CD4-positive, CD25-positive, alpha-beta regulatory T cell (primary cell): ENCODE data around the gene PLD6. TPM values are rescaled to one million over a fixed set of nuclear protein-coding genes. Genes with fewer than 3 reads are reported as not detected.

Experiments
- ATAC-seq, 2 donors: fragments of 150-1000 bp; cut with Tn5 transposase; one replicate each; pipeline ENCODE4 v1.10.0; 2021; ENCODE audit warnings: low read depth in 2 of 2, moderate number of reproducible peaks in 2 of 2, moderate library complexity in 1 of 2
- DNase-seq, 3 donors: peaks; one replicate each; pipeline versions ENCODE4 v3.0.0 to v3.0.0-alpha.2; 2012 to 2022; ENCODE audit warnings: mixed read lengths in 1 of 3
- H3K27ac ChIP-seq: one replicate; pipeline ENCODE4 v1.7.0; 2013; ENCODE audit warnings: mild to moderate bottlenecking, low read length; ENCODE audit not compliant: insufficient read depth, poor library complexity, severe bottlenecking
- H3K27me3 ChIP-seq: one replicate; pipeline ENCODE4 v1.7.0; 2013; ENCODE audit warnings: low read length; ENCODE audit not compliant: control insufficient read depth, insufficient read depth
- H3K36me3 ChIP-seq: one replicate; pipeline ENCODE4 v1.7.0; 2013; ENCODE audit warnings: mild to moderate bottlenecking, low read length, moderate library complexity; ENCODE audit not compliant: control insufficient read depth, insufficient read depth
- H3K4me1 ChIP-seq: 2 replicates; pipeline ENCODE4 v1.7.0; 2013; ENCODE audit warnings: mild to moderate bottlenecking, low read length; ENCODE audit not compliant: insufficient read depth, control insufficient read depth, poor library complexity, severe bottlenecking
- H3K4me3 ChIP-seq: one replicate; pipeline ENCODE4 v1.7.0; 2013; ENCODE audit warnings: low read depth, mild to moderate bottlenecking, low read length, moderate library complexity
- H3K9me3 ChIP-seq, 2 experiments: 1 replicate in 1 of 2; 2 replicates in 1 of 2; pipeline ENCODE4 v1.7.0; 2013; ENCODE audit warnings: low read length in 2 of 2, mild to moderate bottlenecking in 1 of 2, moderate library complexity in 1 of 2; ENCODE audit not compliant: control insufficient read depth in 2 of 2
- H3K27ac Mint-ChIP-seq, 3 donors: one replicate each; pipeline ENCODE4 v1.8.0; 2020 to 2022; ENCODE audit warnings: mild to moderate bottlenecking in 3 of 3, mixed read lengths in 3 of 3, moderate library complexity in 2 of 3
- H3K27me3 Mint-ChIP-seq: one replicate; pipeline ENCODE4 v1.8.0; 2022; ENCODE audit warnings: mild to moderate bottlenecking, mixed read lengths
- H3K36me3 Mint-ChIP-seq: one replicate; pipeline ENCODE4 v1.8.0; 2020; ENCODE audit warnings: mixed read lengths
- H3K4me1 Mint-ChIP-seq, 4 donors: one replicate each; pipeline ENCODE4 v1.8.0; 2020 to 2022; ENCODE audit warnings: mixed read lengths in 4 of 4, mild to moderate bottlenecking in 1 of 4
- H3K4me3 Mint-ChIP-seq, 4 donors: one replicate each; pipeline ENCODE4 v1.8.0; 2020 to 2022; ENCODE audit warnings: mild to moderate bottlenecking in 4 of 4, mixed read lengths in 4 of 4, moderate library complexity in 3 of 4
- H3K9me3 Mint-ChIP-seq, 7 donors: one replicate each; pipeline ENCODE4 v1.8.0; 2020 to 2022; ENCODE audit warnings: mixed read lengths in 7 of 7, mild to moderate bottlenecking in 3 of 7, moderate library complexity in 2 of 7
- polyA plus RNA-seq, 4 donors: library from polyadenylated mRNA; unstranded; fragments of 300-500 nt; fragmentation: Illumina TruSeq; gene quantifications; one replicate each; pipeline ENCODE4 v1.2.3, GENCODE V29; 2021
- total RNA-seq: library from RNA; stranded (reverse); gene quantifications from one replicate; pipeline ENCODE4 v1.2.3, GENCODE V29; 2022

The PLD6 gene
- total and polyA plus RNA-seq, 5 donors from 2014 or later: 8.9 to 19.3 (median 14.8) TPM

DNA sequence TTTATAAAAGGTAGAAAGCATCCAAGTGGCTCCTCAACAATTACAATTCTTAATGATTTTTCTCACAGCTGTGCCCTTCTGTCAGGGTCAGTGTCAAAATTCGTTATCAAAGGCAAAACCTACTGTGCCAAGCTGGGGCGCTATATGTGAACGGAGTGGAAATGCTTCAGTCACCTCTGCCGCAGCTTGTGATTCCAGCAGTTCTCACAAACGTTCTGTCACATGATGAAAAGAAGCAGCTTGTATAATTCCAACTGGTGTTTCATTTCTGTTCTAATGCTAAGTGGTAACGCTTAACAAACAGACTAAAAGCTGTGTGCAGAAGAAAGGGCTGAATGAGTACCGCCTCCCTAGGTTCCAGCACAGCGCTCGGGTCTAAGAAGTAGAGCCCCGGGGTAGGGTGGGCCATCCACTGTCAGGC lies 14.2 kb downstream of the PLD6 start:
- peaks cover 0 to 37% (median 24%) of the 10 kb centered on the region in 4 donors for H3K4me1 Mint-ChIP-seq
- no peak overlapping the region for H3K4me3 Mint-ChIP-seq
- H3K27me3 Mint-ChIP-seq: no peaks in the 10 kb centered on the region
- H3K27me3 ChIP-seq: no peaks in the 10 kb centered on the region
- H3K9me3 Mint-ChIP-seq: no peaks in the 10 kb centered on the region
- peaks cover 5% of the 10 kb centered on the region for H3K4me1 ChIP-seq
- ATAC-seq (no peak), DNase-seq (no peak)
- H3K4me3 ChIP-seq: no peak overlapping the region
- H3K27ac ChIP-seq: no peak overlapping the region
- H3K9me3 ChIP-seq: no peaks in the 10 kb centered on the region
- no peak overlapping the region for H3K27ac Mint-ChIP-seq
- H3K36me3 ChIP-seq: peaks cover 41% of the 10 kb centered on the region
- peaks cover 6% of the 10 kb centered on the region for H3K36me3 Mint-ChIP-seq

DNA sequence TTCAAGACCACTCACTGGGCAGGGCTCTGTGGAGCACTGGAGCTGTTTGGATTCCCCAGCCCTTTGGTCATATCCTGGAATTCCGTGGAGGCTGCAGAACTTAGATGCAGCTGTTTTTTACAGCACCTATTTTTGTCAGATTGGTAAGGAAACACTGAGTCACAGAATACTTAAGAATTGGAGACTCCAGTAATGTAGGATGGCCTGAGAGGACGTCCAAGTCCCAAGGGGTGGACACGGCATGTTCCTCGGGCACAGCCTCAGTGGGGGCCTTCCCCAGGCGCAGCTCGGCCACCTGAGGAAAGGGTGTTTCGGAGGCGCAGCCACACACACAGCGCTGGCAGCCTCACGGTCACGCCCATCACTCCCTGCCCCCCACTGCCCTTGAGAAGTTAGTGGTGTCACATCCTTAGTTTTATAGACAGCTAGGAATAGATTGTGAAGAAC lies 14.8 kb downstream of the PLD6 start:
- Mint-ChIP-seq H3K27ac (peak overlapping the region in 1 of 3 donors; percentile 73), H3K4me3 (no peak overlapping the region), H3K36me3 (peaks cover 7% of the 10 kb centered on the region), H3K9me3 (no peaks in the 10 kb centered on the region), H3K27me3 (no peaks in the 10 kb centered on the region), H3K4me1 (peaks cover 1 to 42% (median 23%) of the 10 kb centered on the region in 4 donors)
- no peak overlapping the region for H3K4me3 ChIP-seq
- H3K27me3 ChIP-seq: no peaks in the 10 kb centered on the region
- H3K9me3 ChIP-seq: no peaks in the 10 kb centered on the region
- ATAC-seq (no peak), DNase-seq (no peak)
- H3K27ac ChIP-seq: no peak overlapping the region
- peaks cover 11% of the 10 kb centered on the region for H3K4me1 ChIP-seq
- peaks cover 46% of the 10 kb centered on the region for H3K36me3 ChIP-seq

DNA sequence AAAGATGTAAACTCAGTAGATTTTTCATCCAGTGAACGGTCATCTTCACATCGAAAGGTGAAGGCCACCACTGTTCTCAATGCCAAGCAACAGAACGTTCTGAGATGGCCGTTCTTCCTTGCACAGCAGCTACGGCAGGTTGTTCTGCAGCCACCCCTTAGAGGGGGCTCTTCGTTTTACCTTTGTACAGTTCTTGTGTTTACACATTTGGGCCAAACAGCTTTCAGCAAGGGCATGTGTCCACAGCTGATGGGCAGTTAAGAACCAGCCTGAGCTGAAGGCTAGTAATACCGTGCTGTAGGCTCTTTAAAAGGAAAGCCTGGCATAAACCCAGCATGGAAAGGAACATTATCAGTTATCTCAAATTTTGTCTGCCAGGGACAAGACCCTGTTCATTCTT lies 15.9 kb downstream of the PLD6 start:
- no peak for DNase-seq
- H3K27ac Mint-ChIP-seq: peak overlapping the region in 1 of 3 donors; percentile 87

DNA sequence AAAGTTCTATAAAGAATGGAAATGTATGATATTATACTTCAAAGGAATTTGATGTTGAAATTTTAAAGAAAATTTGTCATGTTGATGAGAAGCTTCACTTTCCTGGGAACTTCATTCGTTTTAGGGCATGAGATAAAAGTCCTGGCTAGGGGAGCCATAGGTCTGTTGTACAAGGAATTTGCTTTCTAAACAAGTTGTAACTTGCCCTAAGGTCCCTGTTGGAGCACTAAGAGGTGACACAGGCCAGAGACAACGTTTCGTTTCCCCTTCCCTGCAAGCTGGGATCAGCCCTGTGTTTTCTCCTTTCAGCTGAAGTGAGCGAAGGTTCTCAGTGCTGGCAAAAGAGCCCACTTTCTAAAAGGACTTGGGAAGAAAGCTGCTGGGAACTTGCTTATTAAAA lies 16.6 kb downstream of the PLD6 start:
- H3K27me3 ChIP-seq: no peaks in the 10 kb centered on the region
- Mint-ChIP-seq H3K9me3 (no peaks in the 10 kb centered on the region), H3K27me3 (no peaks in the 10 kb centered on the region), H3K36me3 (peaks cover 19% of the 10 kb centered on the region), H3K4me1 (peaks cover 18 to 55% (median 39%) of the 10 kb centered on the region in 4 donors), H3K27ac (peak overlapping the region in 2 of 3 donors; percentile 87 to 99), H3K4me3 (no peak overlapping the region)
- H3K4me3 ChIP-seq: no peak overlapping the region
- peaks cover 49% of the 10 kb centered on the region for H3K36me3 ChIP-seq
- H3K27ac ChIP-seq: no peak overlapping the region
- DNase-seq: no peak
- no peaks in the 10 kb centered on the region for H3K9me3 ChIP-seq
- no peak for ATAC-seq
- H3K4me1 ChIP-seq: peaks cover 29% of the 10 kb centered on the region

More for the DNA sequence above, 15.9 kb downstream of the PLD6 start:
- ATAC-seq: no peak
- no peak overlapping the region for H3K4me3 ChIP-seq
- Mint-ChIP-seq H3K4me3 (no peak overlapping the region), H3K27me3 (no peaks in the 10 kb centered on the region), H3K4me1 (peaks cover 13 to 49% (median 33%) of the 10 kb centered on the region in 4 donors), H3K9me3 (no peaks in the 10 kb centered on the region), H3K36me3 (peaks cover 17% of the 10 kb centered on the region)
- H3K36me3 ChIP-seq: peaks cover 49% of the 10 kb centered on the region
- peaks cover 23% of the 10 kb centered on the region for H3K4me1 ChIP-seq
- H3K27ac ChIP-seq: peak overlapping the region; percentile 30
- H3K27me3 ChIP-seq: no peaks in the 10 kb centered on the region
- H3K9me3 ChIP-seq: no peaks in the 10 kb centered on the region

DNA sequence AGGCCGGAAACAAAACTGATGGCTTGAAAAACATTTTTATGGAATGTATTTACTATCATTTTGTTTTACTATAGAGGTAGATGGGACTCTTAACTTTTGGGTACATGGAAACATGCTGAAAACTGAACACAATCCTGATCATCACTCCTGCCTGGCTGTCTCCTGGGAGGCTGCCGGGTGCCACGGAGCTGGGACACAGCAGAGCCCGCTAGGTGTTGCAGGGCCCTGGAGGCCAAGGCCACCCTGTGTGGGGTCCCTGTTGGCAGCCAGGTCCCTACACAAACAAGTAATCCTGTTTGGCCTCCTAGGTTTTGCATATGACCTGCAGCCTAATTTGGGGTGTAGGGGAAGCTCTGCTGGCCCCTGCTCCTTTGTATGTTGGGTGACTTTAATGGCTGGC lies 17.5 kb downstream of the PLD6 start:
- peaks cover 21% of the 10 kb centered on the region for H3K36me3 Mint-ChIP-seq
- Histone ChIP-seq H3K4me3 (no peak overlapping the region), H3K27ac (no peak overlapping the region), H3K27me3 (no peaks in the 10 kb centered on the region), H3K4me1 (peaks cover 39% of the 10 kb centered on the region), H3K9me3 (no peaks in the 10 kb centered on the region), H3K36me3 (peaks cover 55% of the 10 kb centered on the region)
- H3K4me1 Mint-ChIP-seq: peaks cover 23 to 65% (median 45%) of the 10 kb centered on the region in 4 donors
- no peak for ATAC-seq
- peak overlapping the region in 2 of 4 donors; percentile 32 to 58 for H3K4me3 Mint-ChIP-seq
- peak overlapping the region in 2 of 3 donors; percentile 66 to 99 for H3K27ac Mint-ChIP-seq
- no peaks in the 10 kb centered on the region for H3K27me3 Mint-ChIP-seq
- no peaks in the 10 kb centered on the region for H3K9me3 Mint-ChIP-seq
- no peak for DNase-seq

DNA sequence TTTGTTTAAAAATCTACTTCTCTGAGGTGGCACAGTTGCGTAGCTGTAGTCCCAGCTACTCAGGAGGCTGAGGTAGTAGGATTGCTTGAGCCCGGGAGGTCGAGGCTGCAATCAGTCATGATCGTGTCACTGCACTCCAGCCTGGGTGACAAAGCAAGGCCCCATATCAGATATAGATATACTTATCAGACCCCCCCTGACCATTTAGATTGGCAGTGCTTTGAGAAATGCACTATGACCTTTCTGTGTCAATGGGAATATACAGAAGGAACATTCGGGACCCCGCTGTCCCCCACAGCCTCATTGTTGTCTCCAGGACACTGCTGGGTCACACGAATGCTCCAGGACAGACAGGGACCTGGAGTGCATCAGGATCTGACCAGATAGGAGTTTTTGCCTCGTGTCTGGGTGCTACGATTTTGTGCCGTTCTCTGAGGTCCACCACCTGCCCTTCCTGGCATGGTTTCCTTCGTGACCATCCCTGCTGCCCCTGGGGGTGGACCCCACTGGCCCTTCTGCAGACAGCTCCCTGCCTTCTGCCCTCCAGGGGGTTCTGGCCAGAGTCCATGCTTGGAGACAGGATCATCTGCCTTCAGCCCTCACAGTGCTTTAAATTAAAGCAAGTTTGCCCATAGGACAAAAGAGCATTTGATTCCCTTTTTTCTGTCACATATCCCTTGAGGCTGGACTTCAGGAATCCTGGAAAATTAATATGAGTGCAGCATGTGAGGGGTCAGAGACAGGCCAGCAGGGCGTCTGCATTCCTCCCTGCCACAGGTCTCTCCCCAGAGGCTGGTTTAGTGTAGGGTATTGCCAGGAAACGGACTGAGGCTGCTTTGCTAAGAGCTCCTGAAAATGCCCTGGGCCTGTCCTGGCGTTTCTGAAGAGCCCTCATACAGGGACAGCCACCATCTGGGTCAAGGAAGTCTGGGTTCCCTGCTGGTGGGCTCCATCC lies 19.3 kb downstream of the PLD6 start:
- Mint-ChIP-seq H3K9me3 (no peaks in the 10 kb centered on the region), H3K27ac (peak overlapping the region; percentile 77 to 99 (median 97)), H3K4me1 (peaks cover 26 to 80% (median 51%) of the 10 kb centered on the region in 4 donors), H3K36me3 (peaks cover 23% of the 10 kb centered on the region), H3K27me3 (no peaks in the 10 kb centered on the region), H3K4me3 (peak overlapping the region; percentile 27 to 79 (median 74))
- Histone ChIP-seq H3K9me3 (no peaks in the 10 kb centered on the region), H3K27me3 (no peaks in the 10 kb centered on the region), H3K4me3 (peak overlapping the region; percentile 42), H3K4me1 (peaks cover 57% of the 10 kb centered on the region), H3K36me3 (peaks cover 57% of the 10 kb centered on the region), H3K27ac (peak overlapping the region; percentile 62)
- ATAC-seq: no peak
- DNase-seq: no peak

DNA sequence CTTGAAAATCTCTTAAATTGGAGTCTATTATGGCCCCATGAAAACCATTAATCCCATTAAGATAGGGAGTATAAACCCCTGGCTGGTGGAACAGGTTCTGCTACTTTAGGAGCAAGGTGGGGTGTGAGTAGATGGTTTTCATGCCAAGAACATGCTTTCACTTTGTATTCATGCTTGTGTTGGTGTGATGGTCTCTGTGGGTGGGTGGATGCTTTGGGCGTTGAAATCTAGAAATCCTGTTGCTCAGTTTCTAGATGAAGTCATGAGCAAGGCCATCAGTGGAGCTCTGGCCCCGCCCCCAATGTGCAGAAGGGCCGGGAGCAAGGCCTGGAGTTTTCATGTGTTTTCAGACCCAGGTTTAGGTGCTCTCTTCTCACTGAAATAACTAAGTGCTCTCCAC lies 20.1 kb downstream of the PLD6 start:
- Histone ChIP-seq H3K27me3 (no peaks in the 10 kb centered on the region), H3K27ac (peak overlapping the region; percentile 62), H3K4me3 (peak overlapping the region; percentile 42), H3K9me3 (no peaks in the 10 kb centered on the region), H3K36me3 (peaks cover 50% of the 10 kb centered on the region), H3K4me1 (peaks cover 61% of the 10 kb centered on the region)
- peak in 1 of 3 donors; percentile 85 for DNase-seq
- ATAC-seq: no peak
- no peaks in the 10 kb centered on the region for H3K9me3 Mint-ChIP-seq
- no peaks in the 10 kb centered on the region for H3K27me3 Mint-ChIP-seq
- H3K36me3 Mint-ChIP-seq: peaks cover 26% of the 10 kb centered on the region
- H3K4me3 Mint-ChIP-seq: peak overlapping the region; percentile 74 to 90 (median 76)
- H3K27ac Mint-ChIP-seq: peak overlapping the region; percentile 62 to 99 (median 97)
- H3K4me1 Mint-ChIP-seq: peaks cover 31 to 83% (median 56%) of the 10 kb centered on the region in 4 donors
